H9 (cell line): ENCODE results near the gene TIMM8A. TPM values are rescaled to one million over a fixed set of nuclear protein-coding genes. Genes with fewer than 3 reads are reported as not detected.

ENCODE experiments used
- DNase-seq: peaks from one replicate; pipeline ENCODE4 v3.0.0-alpha.2; 2017
- H2AFZ ChIP-seq: one replicate; pipeline ENCODE4 v1.6.1; 2013; ENCODE audit warnings: mild to moderate bottlenecking, low read length, control low read depth, moderate library complexity
- H2AK5ac ChIP-seq: 2 replicates; pipeline ENCODE4 v1.6.1; 2013; ENCODE audit warnings: low read length, control low read depth, mixed read lengths; ENCODE audit not compliant: insufficient read length
- H2BK120ac ChIP-seq: one replicate; pipeline ENCODE4 v1.6.1; 2013; ENCODE audit warnings: low read depth, mild to moderate bottlenecking, low read length, control low read depth, inconsistent platforms; ENCODE audit not compliant: poor library complexity, severe bottlenecking
- H2BK12ac ChIP-seq: 2 replicates; pipeline ENCODE4 v1.6.1; 2013; ENCODE audit warnings: low read length, control low read depth, mixed read lengths, low read depth; ENCODE audit not compliant: insufficient read length
- H2BK15ac ChIP-seq: 2 replicates; pipeline ENCODE4 v1.6.1; 2013; ENCODE audit warnings: low read depth, low read length, control low read depth
- H2BK20ac ChIP-seq: one replicate; pipeline ENCODE4 v1.6.1; 2013; ENCODE audit warnings: low read depth, mild to moderate bottlenecking, low read length, control low read depth, inconsistent platforms; ENCODE audit not compliant: poor library complexity, severe bottlenecking
- H2BK5ac ChIP-seq: 2 replicates; pipeline ENCODE4 v1.6.1; 2013; ENCODE audit warnings: low read length, control low read depth, mixed read lengths; ENCODE audit not compliant: insufficient read length
- H3K14ac ChIP-seq: 2 replicates; pipeline ENCODE4 v1.6.1; 2013; ENCODE audit warnings: low read length, control low read depth; ENCODE audit not compliant: insufficient read depth
- H3K18ac ChIP-seq: 2 replicates; pipeline ENCODE4 v1.6.1; 2013; ENCODE audit warnings: low read depth, mild to moderate bottlenecking, mixed read lengths, low read length, control low read depth; ENCODE audit not compliant: insufficient read length
- H3K23ac ChIP-seq: 2 replicates; pipeline ENCODE4 v1.6.1; 2013; ENCODE audit warnings: low read length, control low read depth, mixed read lengths, low read depth; ENCODE audit not compliant: insufficient read length
- H3K23me2 ChIP-seq: 2 replicates; pipeline ENCODE4 v1.6.1; 2013; ENCODE audit warnings: low read depth, mild to moderate bottlenecking, mixed read lengths, low read length, control low read depth; ENCODE audit not compliant: insufficient read length, poor library complexity, severe bottlenecking
- H3K27ac ChIP-seq: 2 replicates; pipeline ENCODE4 v1.5.1; 2013; ENCODE audit warnings: low read length, control low read depth, mixed read lengths, low read depth; ENCODE audit not compliant: insufficient read length
- H3K27me3 ChIP-seq: 2 replicates; pipeline ENCODE4 v1.6.1; 2013; ENCODE audit warnings: low read length, control low read depth, inconsistent platforms; ENCODE audit not compliant: insufficient read depth
- H3K4ac ChIP-seq: 2 replicates; pipeline ENCODE4 v1.6.1; 2013; ENCODE audit warnings: low read depth, mild to moderate bottlenecking, control low read depth, inconsistent platforms, low read length, moderate library complexity
- H3K4me1 ChIP-seq: 2 replicates; pipeline ENCODE4 v1.6.1; 2013; ENCODE audit warnings: low read length, control low read depth, inconsistent platforms; ENCODE audit not compliant: insufficient read depth
- H3K4me2 ChIP-seq: 2 replicates; pipeline ENCODE4 v1.6.1; 2013; ENCODE audit warnings: low read length, control low read depth, mixed read lengths; ENCODE audit not compliant: insufficient read length, insufficient read depth
- H3K56ac ChIP-seq: 2 replicates; pipeline ENCODE4 v1.6.1; 2013; ENCODE audit warnings: low read depth, mild to moderate bottlenecking, mixed read lengths, low read length, control low read depth; ENCODE audit not compliant: insufficient read length
- H3K79me1 ChIP-seq: 2 replicates; pipeline ENCODE4 v1.6.1; 2013; ENCODE audit warnings: low read depth, mild to moderate bottlenecking, moderate library complexity, low read length, control low read depth, inconsistent platforms; ENCODE audit not compliant: insufficient read depth, poor library complexity, severe bottlenecking
- H3K79me2 ChIP-seq: 2 replicates; pipeline ENCODE4 v1.6.1; 2013; ENCODE audit warnings: low read length, control low read depth, inconsistent platforms; ENCODE audit not compliant: insufficient read depth
- H3K9ac ChIP-seq: 2 replicates; pipeline ENCODE4 v1.6.1; 2013; ENCODE audit warnings: low read length, control low read depth, mixed read lengths; ENCODE audit not compliant: insufficient read length; ENCODE audit errors: extremely low read depth
- H3K9me3 ChIP-seq: one replicate; pipeline ENCODE4 v1.6.1; 2013; ENCODE audit warnings: low read depth, low read length, inconsistent platforms; ENCODE audit not compliant: control insufficient read depth
- H3T11ph ChIP-seq: one replicate; pipeline ENCODE4 v1.6.1; 2013; ENCODE audit warnings: mild to moderate bottlenecking, low read length, control low read depth, inconsistent platforms
- H4K20me1 ChIP-seq: one replicate; pipeline ENCODE4 v1.6.1; 2013; ENCODE audit not compliant: control insufficient read depth, insufficient read length, insufficient read depth
- H4K5ac ChIP-seq: 2 replicates; pipeline ENCODE4 v1.6.1; 2013; ENCODE audit warnings: low read depth, mild to moderate bottlenecking, mixed read lengths, low read length, control low read depth; ENCODE audit not compliant: insufficient read length
- H4K8ac ChIP-seq: replicated peaks from 2 replicates; pipeline ENCODE4 v1.6.1; 2013; ENCODE audit warnings: low read length, control low read depth, mixed read lengths, low read depth; ENCODE audit not compliant: insufficient read length
- H4K91ac ChIP-seq: 2 replicates; pipeline ENCODE4 v1.6.1; 2013; ENCODE audit warnings: low read depth, mild to moderate bottlenecking, moderate library complexity, mixed read lengths, low read length, control low read depth; ENCODE audit not compliant: insufficient read length
- H3K27ac Mint-ChIP-seq, 3 experiments: 2 replicates in 2 of 3; 3 replicates in 1 of 3; pipeline ENCODE4 v1.8.0; 2020 to 2021; ENCODE audit warnings: mixed read lengths in 3 of 3, mild to moderate bottlenecking in 1 of 3, moderate library complexity in 1 of 3
- H3K27me3 Mint-ChIP-seq: 2 replicates; pipeline ENCODE4 v1.8.0; 2021; ENCODE audit warnings: low read depth, mild to moderate bottlenecking, moderate library complexity, mixed read lengths
- H3K36me3 Mint-ChIP-seq, 3 experiments: 2 replicates in 2 of 3; 3 replicates in 1 of 3; pipeline ENCODE4 v1.8.0; 2020 to 2021; ENCODE audit warnings: low read depth in 3 of 3, mixed read lengths in 3 of 3; ENCODE audit not compliant: insufficient read depth in 1 of 3
- H3K4me1 Mint-ChIP-seq, 2 experiments: 2 replicates each; pipeline ENCODE4 v1.8.0; 2020; ENCODE audit warnings: mixed read lengths in 2 of 2
- H3K4me3 Mint-ChIP-seq, 2 experiments: 2 replicates in 1 of 2; 3 replicates in 1 of 2; pipeline ENCODE4 v1.8.0; 2020 to 2021; ENCODE audit warnings: mild to moderate bottlenecking in 2 of 2, mixed read lengths in 2 of 2, moderate library complexity in 1 of 2
- H3K9me3 Mint-ChIP-seq, 2 experiments: 2 replicates in 1 of 2; 3 replicates in 1 of 2; pipeline ENCODE4 v1.8.0; 2020; ENCODE audit warnings: mild to moderate bottlenecking in 2 of 2, mixed read lengths in 2 of 2, moderate library complexity in 1 of 2
- WGBS: extraction: QIAGEN DNeasy Blood & Tissue Kit; methylation state at CpG from one replicate; pipeline ENCODE4 v1.1.7; 2013; ENCODE audit warnings: missing lambda C conversion rate, low lambda C conversion rate, mixed read lengths; ENCODE audit not compliant: insufficient read length; ENCODE audit errors: extremely low coverage; 5-methylcytosine and 5-hydroxymethylcytosine counted together
- total RNA-seq: library from RNA; stranded (reverse); gene quantifications from 2 replicates; pipeline ENCODE4 v1.2.1, GENCODE V29; 2021
- TF ChIP-seq, protein P1 (sequence below): fragments of 200-600 bp; sonication (generic); conservative IDR thresholded peaks from 3 replicates; pipeline ENCODE4 v1.8.0; 2021; ENCODE audit warnings: antibody characterized with exemption, mild to moderate bottlenecking

The TIMM8A gene
- total RNA-seq, 1 experiment from 2014 or later, result 40.2 TPM

DNA sequence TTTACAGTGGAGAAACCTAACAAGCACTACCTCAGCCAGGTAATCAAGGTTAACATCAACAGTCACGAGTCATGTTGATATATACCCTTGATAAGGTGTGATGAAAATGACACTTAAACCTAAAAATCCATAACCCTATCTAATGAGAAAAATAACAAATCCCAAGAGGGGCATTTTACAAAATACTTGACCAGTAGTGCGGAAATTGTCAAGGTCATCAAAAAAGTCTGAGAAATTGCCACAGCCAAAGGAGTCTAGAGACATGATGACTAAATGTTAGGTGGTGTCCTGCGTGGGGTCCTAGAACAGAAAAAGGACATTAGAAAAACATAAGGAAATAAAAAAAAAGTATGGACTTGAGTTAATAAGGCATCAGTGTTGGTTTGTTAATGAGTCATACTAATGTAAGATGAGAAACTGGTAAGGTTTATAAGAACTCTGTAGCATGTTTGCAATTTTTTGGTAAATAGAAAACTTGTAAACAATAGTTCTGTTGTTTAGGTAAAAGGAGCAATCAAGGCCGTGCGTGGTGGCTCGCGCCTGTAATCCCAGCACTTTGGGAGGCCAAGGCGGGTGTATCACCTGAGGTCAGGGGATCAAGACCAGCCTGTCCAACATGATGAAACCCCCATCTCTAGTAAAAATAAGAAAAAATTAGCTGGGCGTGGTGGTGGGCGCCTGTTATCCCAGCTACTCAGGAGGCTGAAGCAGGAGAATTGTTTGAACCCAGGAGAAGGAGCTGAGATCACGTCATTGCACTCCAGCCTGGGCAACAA, 45.2 kb upstream of the TIMM8A start:
- Mint-ChIP-seq H3K27ac (peak overlapping the region in 2 of 3 experiments; percentile 34 to 92; a peak in 2 of 7 replicates), H3K4me3 (peak overlapping the region; percentile 57 to 93; a peak in 4 of 5 replicates), H3K27me3 (no peaks in the 10 kb centered on the region; the same call in 1 of the 2 replicates), H3K4me1 (peaks cover 7 to 9% of the 10 kb centered on the region in 2 experiments; a peak in 2 of 4 replicates), H3K36me3 (peaks cover 32 to 47% (median 43%) of the 10 kb centered on the region in 3 experiments), H3K9me3 (peaks cover 60 to 62% of the 10 kb centered on the region in 2 experiments)
- H3K4me1 ChIP-seq, result no peaks in the 10 kb centered on the region; the same call in 1 of the 2 replicates
- H2BK120ac ChIP-seq, result no peak overlapping the region
- H3K23ac ChIP-seq, result no peak overlapping the region
- no peak overlapping the region for H3K27ac ChIP-seq
- no peak overlapping the region for H3K56ac ChIP-seq
- H2AK5ac ChIP-seq, result no peak overlapping the region
- no peak overlapping the region for H2AFZ ChIP-seq
- H2BK12ac ChIP-seq, result no peak overlapping the region
- no peak overlapping the region for H3K4me2 ChIP-seq
- H3T11ph ChIP-seq, result no peak overlapping the region
- no peak overlapping the region for H3K9ac ChIP-seq
- no CpG with 5 or more reads among the region's 11 CpGs for WGBS
- no peak overlapping the region for H2BK20ac ChIP-seq
- H3K4ac ChIP-seq, result no peak overlapping the region
- no peaks in the 10 kb centered on the region for H3K27me3 ChIP-seq
- no peak overlapping the region for H4K5ac ChIP-seq
- DNase-seq, result no peak
- TF ChIP-seq, protein P1, sequence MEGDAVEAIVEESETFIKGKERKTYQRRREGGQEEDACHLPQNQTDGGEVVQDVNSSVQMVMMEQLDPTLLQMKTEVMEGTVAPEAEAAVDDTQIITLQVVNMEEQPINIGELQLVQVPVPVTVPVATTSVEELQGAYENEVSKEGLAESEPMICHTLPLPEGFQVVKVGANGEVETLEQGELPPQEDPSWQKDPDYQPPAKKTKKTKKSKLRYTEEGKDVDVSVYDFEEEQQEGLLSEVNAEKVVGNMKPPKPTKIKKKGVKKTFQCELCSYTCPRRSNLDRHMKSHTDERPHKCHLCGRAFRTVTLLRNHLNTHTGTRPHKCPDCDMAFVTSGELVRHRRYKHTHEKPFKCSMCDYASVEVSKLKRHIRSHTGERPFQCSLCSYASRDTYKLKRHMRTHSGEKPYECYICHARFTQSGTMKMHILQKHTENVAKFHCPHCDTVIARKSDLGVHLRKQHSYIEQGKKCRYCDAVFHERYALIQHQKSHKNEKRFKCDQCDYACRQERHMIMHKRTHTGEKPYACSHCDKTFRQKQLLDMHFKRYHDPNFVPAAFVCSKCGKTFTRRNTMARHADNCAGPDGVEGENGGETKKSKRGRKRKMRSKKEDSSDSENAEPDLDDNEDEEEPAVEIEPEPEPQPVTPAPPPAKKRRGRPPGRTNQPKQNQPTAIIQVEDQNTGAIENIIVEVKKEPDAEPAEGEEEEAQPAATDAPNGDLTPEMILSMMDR, result no peak
- no peak overlapping the region for H4K8ac ChIP-seq
- no peaks in the 10 kb centered on the region for H4K20me1 ChIP-seq
- H3K9me3 ChIP-seq, result peaks cover 26% of the 10 kb centered on the region
- no peak overlapping the region for H2BK15ac ChIP-seq
- H3K79me2 ChIP-seq, result no peaks in the 10 kb centered on the region
- no peak overlapping the region for H2BK5ac ChIP-seq
- H3K23me2 ChIP-seq, result no peaks in the 10 kb centered on the region
- no peak overlapping the region for H4K91ac ChIP-seq
- H3K18ac ChIP-seq, result no peak overlapping the region
- H3K79me1 ChIP-seq, result no peaks in the 10 kb centered on the region
- H3K14ac ChIP-seq, result no peak overlapping the region
